Activated CD4-positive, alpha-beta memory T cell treated with anti-CD3 and anti-CD28 coated beads for 36 hours (primary cell): ENCODE results near the gene GNG2. TPM values are rescaled to one million over a fixed set of nuclear protein-coding genes. Genes with fewer than 3 reads are reported as not detected.

ENCODE experiments used
- CTCF ChIA-PET: fragments of 350-600 bp; sonication (Branson Sonifier 250); formaldehyde crosslinking; loops from one replicate; lab custom pipeline; 2021; ENCODE audit warnings: antibody characterized with exemption, inconsistent platforms; lab: Charles Lee
- POLR2A ChIA-PET: fragments of 350-600 bp; sonication (Branson Sonifier 250); formaldehyde crosslinking; loops from one replicate; lab custom pipeline; 2021; ENCODE audit warnings: antibody characterized with exemption; lab: Charles Lee
- DNase-seq: peaks from one replicate; pipeline ENCODE4 v3.0.0-alpha.2; 2020
- H3K27ac Mint-ChIP-seq: one replicate; pipeline ENCODE4 v1.8.0; 2021; ENCODE audit warnings: mixed read lengths
- H3K27me3 Mint-ChIP-seq: one replicate; pipeline ENCODE4 v1.8.0; 2021; ENCODE audit warnings: mixed read lengths
- H3K36me3 Mint-ChIP-seq: one replicate; pipeline ENCODE4 v1.8.0; 2021; ENCODE audit warnings: mixed read lengths
- H3K4me1 Mint-ChIP-seq: one replicate; pipeline ENCODE4 v1.8.0; 2021; ENCODE audit warnings: low read depth, mixed read lengths
- H3K4me3 Mint-ChIP-seq: one replicate; pipeline ENCODE4 v1.8.0; 2021; ENCODE audit warnings: mild to moderate bottlenecking, mixed read lengths
- H3K9me3 Mint-ChIP-seq: one replicate; pipeline ENCODE4 v1.8.0; 2021; ENCODE audit warnings: mixed read lengths
- intact Hi-C: fragments of 100-400 bp; cut with micrococcal nuclease; formaldehyde crosslinking; loops from one replicate; pipeline ENCODE4 v1.15.1; 2023
- total RNA-seq, 2 experiments: library from RNA; stranded (reverse); gene quantifications; one replicate each; pipeline ENCODE4 v1.2.3, GENCODE V29; 2021

Gene GNG2
- 100 to 1,000 TPM; 146 TPM for total RNA-seq

GRCh38 chr14:51860164-51860824, at the start of gene GNG2:
Gene GNG2 (plus strand): TSS chr14:51860612. CDS start chr14:51950679, 90,067 bp downstream.
- Mint-ChIP-seq H3K27me3 (no peaks in the 10 kb centered on the region), H3K36me3 (peaks cover 14% of the 10 kb centered on the region), H3K9me3 (peaks cover 4% of the 10 kb centered on the region), H3K4me1 (peaks cover 52% of the 10 kb centered on the region), H3K4me3 (peak within 1 kb of the TSS; percentile 96), H3K27ac (peak within 1 kb of the TSS; percentile 96)
- peak; percentile 91 for DNase-seq
- POLR2A ChIA-PET, result interaction anchor here (0.8 to 3.6 kb wide), 16 partner anchors 8 to 129 kb away, joined by 3 to 64 read pairs (median 6); partner anchors contain the start of gene RTRAF
- intact Hi-C loops, result loop anchor here (1.0 to 10.0 kb wide), 6 partner anchors 9 to 695 kb away; partner anchors contain the start of genes FRMD6, GPR137C, RTRAF and TXNDC16
- CTCF ChIA-PET, result interaction anchor here (0.9 to 3.8 kb wide), 8 partner anchors 9 to 208 kb away, joined by 4 to 26 read pairs (median 6); partner anchors contain the start of gene FRMD6

DNA sequence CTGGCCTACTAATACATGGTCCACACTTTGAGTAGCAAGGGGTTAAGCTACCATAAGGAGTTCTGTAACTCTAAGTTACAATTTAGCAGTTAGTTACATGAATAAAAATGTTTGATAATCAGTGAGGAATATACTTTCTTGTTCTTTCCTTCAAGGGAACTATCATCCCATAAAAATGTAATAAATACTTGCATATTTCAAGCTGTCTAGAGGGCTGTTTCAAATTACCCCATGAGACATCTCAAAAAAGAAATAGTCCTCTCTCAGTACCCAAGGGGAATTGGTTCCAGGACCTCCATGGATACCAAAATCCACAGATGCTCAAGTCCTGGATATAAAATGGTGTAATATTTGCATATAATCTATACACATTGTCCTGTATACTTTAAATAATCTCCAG, 48.7 kb upstream of the GNG2 start:
- no peaks in the 10 kb centered on the region for H3K4me1 Mint-ChIP-seq
- H3K27me3 Mint-ChIP-seq, result no peaks in the 10 kb centered on the region
- H3K36me3 Mint-ChIP-seq, result no peaks in the 10 kb centered on the region
- no peak for DNase-seq
- H3K4me3 Mint-ChIP-seq, result no peak overlapping the region
- POLR2A ChIA-PET, result no interaction called here
- intact Hi-C loops, result no loop called here
- H3K9me3 Mint-ChIP-seq, result peaks cover 10% of the 10 kb centered on the region
- no peak overlapping the region for H3K27ac Mint-ChIP-seq
- CTCF ChIA-PET, result interaction anchor here (1.0 to 1.5 kb wide), 2 partner anchors 32 to 167 kb away, joined by 3 read pairs; no protein-coding TSS in a partner anchor

DNA sequence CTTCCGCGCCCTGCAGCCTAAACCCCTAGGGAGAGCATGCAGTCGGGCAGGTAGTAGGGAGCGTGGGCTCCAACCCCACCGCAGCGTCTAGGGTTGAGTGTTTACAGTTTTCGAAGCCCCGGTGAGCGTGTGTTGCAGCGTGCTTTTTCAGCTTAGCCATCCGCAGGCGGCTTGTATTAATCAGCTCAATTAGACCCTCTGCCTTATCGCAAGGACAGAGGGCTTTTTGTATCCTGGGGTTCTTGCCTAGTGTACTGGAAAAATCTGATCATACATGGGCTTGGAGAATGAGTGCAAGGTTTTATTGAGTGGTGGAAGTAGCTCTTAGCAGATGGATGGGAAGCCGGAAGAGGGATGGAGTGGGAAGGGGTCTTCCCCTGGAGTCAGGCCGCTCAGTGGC, 44.4 kb upstream of the GNG2 start:
- intact Hi-C loops, result no loop called here
- no peak for DNase-seq
- Mint-ChIP-seq H3K36me3 (no peaks in the 10 kb centered on the region), H3K9me3 (no peaks in the 10 kb centered on the region), H3K4me1 (no peaks in the 10 kb centered on the region), H3K27ac (no peak overlapping the region), H3K27me3 (peaks cover 1% of the 10 kb centered on the region), H3K4me3 (no peak overlapping the region)
- CTCF ChIA-PET, result interaction anchor here (1.1 to 1.2 kb wide), 2 partner anchors 9 to 162 kb away, joined by 3 read pairs; no protein-coding TSS in a partner anchor
- POLR2A ChIA-PET, result no interaction called here

GRCh38 chr14:51817326-51817725, 43.1 kb upstream of the GNG2 start:
- H3K36me3 Mint-ChIP-seq, result no peaks in the 10 kb centered on the region
- peaks cover 1% of the 10 kb centered on the region for H3K27me3 Mint-ChIP-seq
- intact Hi-C loops, result no loop called here
- no peaks in the 10 kb centered on the region for H3K4me1 Mint-ChIP-seq
- H3K4me3 Mint-ChIP-seq, result no peak overlapping the region
- no peak overlapping the region for H3K27ac Mint-ChIP-seq
- CTCF ChIA-PET, result interaction anchor here (1.1 to 3.1 kb wide), 2 partner anchors 11 to 162 kb away, joined by 3 to 9 read pairs; no protein-coding TSS in a partner anchor
- H3K9me3 Mint-ChIP-seq, result no peaks in the 10 kb centered on the region
- no peak for DNase-seq
- POLR2A ChIA-PET, result no interaction called here

GRCh38 chr14:51818748-51819380, 41.5 kb upstream of the GNG2 start:
- no peak for DNase-seq
- Mint-ChIP-seq H3K27ac (no peak overlapping the region), H3K4me1 (no peaks in the 10 kb centered on the region), H3K27me3 (peaks cover 1% of the 10 kb centered on the region), H3K4me3 (no peak overlapping the region), H3K36me3 (no peaks in the 10 kb centered on the region), H3K9me3 (no peaks in the 10 kb centered on the region)
- ChIA-PET CTCF (interaction anchor here (3.1 kb wide), 1 partner anchor 160 kb away, joined by 9 read pairs; no protein-coding TSS in a partner anchor), POLR2A (no interaction called here)
- intact Hi-C loops, result no loop called here

GRCh38 chr14:51821822-51822221, 38.6 kb upstream of the GNG2 start:
- Mint-ChIP-seq H3K4me3 (no peak overlapping the region), H3K36me3 (no peaks in the 10 kb centered on the region), H3K4me1 (no peaks in the 10 kb centered on the region), H3K27ac (no peak overlapping the region), H3K27me3 (peaks cover 1% of the 10 kb centered on the region), H3K9me3 (no peaks in the 10 kb centered on the region)
- ChIA-PET POLR2A (no interaction called here), CTCF (interaction anchor here (1.5 kb wide), 1 partner anchor 42 kb away, joined by 3 read pairs; no protein-coding TSS in a partner anchor)
- DNase-seq, result no peak
- intact Hi-C loops, result no loop called here

- POLR2A ChIA-PET, result no interaction called here
- Mint-ChIP-seq H3K27ac (no peak overlapping the region), H3K4me3 (no peak overlapping the region), H3K9me3 (no peaks in the 10 kb centered on the region), H3K36me3 (no peaks in the 10 kb centered on the region), H3K27me3 (peaks cover 1% of the 10 kb centered on the region), H3K4me1 (no peaks in the 10 kb centered on the region)
- intact Hi-C loops, result no loop called here
- DNase-seq, result no peak
- CTCF ChIA-PET, result interaction anchor here (1.0 to 1.5 kb wide), 2 partner anchors 43 to 156 kb away, joined by 3 read pairs; no protein-coding TSS in a partner anchor
These were observed 37.9 kb upstream of the GNG2 start for GRCh38 chr14:51822499-51822898.

GRCh38 chr14:51823706-51824105, 36.7 kb upstream of the GNG2 start:
- Mint-ChIP-seq H3K27ac (no peak overlapping the region), H3K36me3 (no peaks in the 10 kb centered on the region), H3K4me3 (no peak overlapping the region), H3K4me1 (no peaks in the 10 kb centered on the region), H3K27me3 (no peaks in the 10 kb centered on the region), H3K9me3 (no peaks in the 10 kb centered on the region)
- no peak for DNase-seq
- intact Hi-C loops, result no loop called here
- ChIA-PET POLR2A (no interaction called here), CTCF (no interaction called here)

DNA sequence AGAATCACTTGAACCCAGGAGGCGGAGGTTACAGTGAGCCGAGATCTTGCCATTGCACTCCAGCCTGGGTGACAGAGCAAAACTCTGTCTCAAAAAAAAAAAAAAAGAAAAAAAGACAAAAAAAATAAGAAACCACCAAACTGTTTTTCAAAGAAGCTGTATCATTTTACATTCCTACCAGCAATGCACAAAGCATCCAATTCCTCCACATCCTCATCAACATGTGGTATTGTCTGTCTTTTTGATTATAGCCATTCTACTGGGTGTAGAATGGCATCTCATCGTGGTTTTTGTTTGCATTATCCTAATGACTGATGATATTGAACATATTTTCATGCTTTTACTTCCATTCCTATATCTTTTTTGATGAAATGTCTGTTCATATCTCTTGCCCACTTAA, 36.2 kb upstream of the GNG2 start:
- no peaks in the 10 kb centered on the region for H3K27me3 Mint-ChIP-seq
- no peak overlapping the region for H3K4me3 Mint-ChIP-seq
- CTCF ChIA-PET, result interaction anchor here (1.7 kb wide), 1 partner anchor 154 kb away, joined by 6 read pairs; no protein-coding TSS in a partner anchor
- intact Hi-C loops, result no loop called here
- no peaks in the 10 kb centered on the region for H3K4me1 Mint-ChIP-seq
- no peaks in the 10 kb centered on the region for H3K9me3 Mint-ChIP-seq
- no peak for DNase-seq
- no peak overlapping the region for H3K27ac Mint-ChIP-seq
- H3K36me3 Mint-ChIP-seq, result no peaks in the 10 kb centered on the region
- POLR2A ChIA-PET, result no interaction called here

GRCh38 chr14:51825926-51826325, 34.5 kb upstream of the GNG2 start:
- no peak for DNase-seq
- no peaks in the 10 kb centered on the region for H3K27me3 Mint-ChIP-seq
- no peak overlapping the region for H3K4me3 Mint-ChIP-seq
- no peaks in the 10 kb centered on the region for H3K9me3 Mint-ChIP-seq
- H3K27ac Mint-ChIP-seq, result no peak overlapping the region
- H3K4me1 Mint-ChIP-seq, result no peaks in the 10 kb centered on the region
- intact Hi-C loops, result no loop called here
- ChIA-PET CTCF (interaction anchor here (1.7 kb wide), 1 partner anchor 153 kb away, joined by 6 read pairs; no protein-coding TSS in a partner anchor), POLR2A (no interaction called here)
- no peaks in the 10 kb centered on the region for H3K36me3 Mint-ChIP-seq

DNA sequence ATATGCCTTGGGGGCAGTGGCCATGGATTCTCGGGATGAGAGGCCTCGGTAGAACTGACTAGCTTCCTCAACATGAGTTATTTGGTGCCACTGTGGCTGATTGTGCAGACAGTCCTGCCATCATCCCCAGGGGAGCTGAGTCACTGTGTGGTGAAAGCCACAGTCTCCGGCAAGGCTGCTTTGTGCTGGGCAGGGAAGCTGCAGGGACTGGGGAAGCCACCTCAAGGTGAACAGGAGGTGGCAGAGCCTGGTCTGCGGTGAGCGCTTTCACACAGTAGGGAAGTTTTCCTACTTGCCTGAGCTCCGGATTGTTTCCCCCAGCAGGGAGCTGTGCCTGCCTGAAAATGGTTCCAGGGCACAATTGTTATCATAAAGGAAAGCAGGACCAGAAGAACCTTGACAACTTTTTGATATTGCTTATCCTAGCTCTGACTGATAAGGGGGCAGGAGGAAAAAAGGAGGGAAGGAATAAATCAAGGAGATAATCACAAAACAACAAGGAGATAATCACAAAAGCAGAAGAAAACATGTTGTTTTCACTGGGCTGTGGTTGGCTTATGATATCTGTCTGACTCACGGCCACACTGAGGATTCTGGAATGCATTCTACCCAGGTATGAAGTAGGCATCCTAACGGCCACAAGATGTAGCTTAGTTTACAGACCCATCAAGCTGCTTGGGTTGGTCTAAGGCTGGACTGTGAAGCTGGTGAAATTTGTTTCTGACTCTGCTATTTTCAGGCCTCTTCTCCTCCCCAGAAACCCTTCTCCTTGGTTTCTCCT, 32.2 kb upstream of the GNG2 start:
- ChIA-PET CTCF (interaction anchor here (0.6 to 2.5 kb wide), 16 partner anchors 11 to 1074 kb away, joined by 3 to 12 read pairs (median 4); partner anchors contain the start of gene GNG2), POLR2A (interaction anchor here (0.8 to 2.3 kb wide), 6 partner anchors 19 to 56 kb away, joined by 3 to 23 read pairs (median 4); partner anchors contain the start of gene GNG2)
- H3K27ac Mint-ChIP-seq, result no peak overlapping the region
- no peaks in the 10 kb centered on the region for H3K4me1 Mint-ChIP-seq
- H3K4me3 Mint-ChIP-seq, result no peak overlapping the region
- intact Hi-C loops, result loop anchor here (1.0 kb wide), 3 partner anchors 19 to 151 kb away; partner anchors contain the start of gene GNG2
- no peaks in the 10 kb centered on the region for H3K27me3 Mint-ChIP-seq
- peak; percentile 90 for DNase-seq
- no peaks in the 10 kb centered on the region for H3K36me3 Mint-ChIP-seq
- peaks cover 10% of the 10 kb centered on the region for H3K9me3 Mint-ChIP-seq
